Peyer's patch (tissue), 4 donors: ENCODE measurements around the gene CD247. TPM values are rescaled to one million over a fixed set of nuclear protein-coding genes. Genes with fewer than 3 reads are reported as not detected.

Experiments used
- DNase-seq, 3 donors: peaks; one replicate each; pipeline ENCODE4 v3.0.0-alpha.2; 2017 to 2019
- H3K27ac ChIP-seq, 4 donors: fragments of 200-600 bp; sonication (generic); one replicate each; pipeline ENCODE4 v1.5.1; 2016 to 2019
- H3K27me3 ChIP-seq, 2 donors: fragments of 200-600 bp; sonication (generic); one replicate each; pipeline ENCODE4 v1.5.1; 2019
- H3K36me3 ChIP-seq, 3 donors: fragments of 200-600 bp; sonication (generic); one replicate each; pipeline ENCODE4 v1.5.1; 2016 to 2019
- H3K4me1 ChIP-seq, 4 donors: fragments of 200-600 bp; sonication (generic); one replicate each; pipeline ENCODE4 v1.5.1; 2016 to 2019
- H3K4me3 ChIP-seq, 4 donors: fragments of 200-600 bp; sonication (generic); 1 replicate in 3 of 4; 2 replicates in 1 of 4; pipeline ENCODE4 v1.5.1; 2016 to 2019; ENCODE audit warnings: mild to moderate bottlenecking in 1 of 4
- H3K9me3 ChIP-seq, 4 donors: fragments of 200-600 bp; sonication (generic); one replicate each; pipeline ENCODE4 v1.5.1; 2016 to 2019; ENCODE audit warnings: mild to moderate bottlenecking in 1 of 4
- CTCF ChIP-seq, 6 experiments: fragments of 450-650 bp in 4 of 6; fragments of 200-600 bp in 2 of 6; sonication (generic) in 1 of 6; IDR thresholded peaks; one replicate each; pipeline ENCODE4 v1.5.1; 2017 to 2019; ENCODE audit warnings: antibody characterized with exemption in 6 of 6, mild to moderate bottlenecking in 3 of 6, moderate library complexity in 1 of 6
- POLR2A ChIP-seq, 2 donors: fragments of 450-650 bp; IDR thresholded peaks; one replicate each; pipeline ENCODE4 v1.5.1; 2017; ENCODE audit warnings: antibody characterized with exemption in 2 of 2, mild to moderate bottlenecking in 2 of 2, moderate library complexity in 2 of 2
- total RNA-seq, 4 donors: library from RNA; depleted of rRNA; stranded (reverse); fragments of >200 nt; gene quantifications; one replicate each; pipeline ENCODE4 v1.1.0, GENCODE V29; 2016

Gene CD247
- total RNA-seq, 4 donors from 2014 or later: 1.9 to 7.4 (median 3.9) TPM; not detected in 1

DNA sequence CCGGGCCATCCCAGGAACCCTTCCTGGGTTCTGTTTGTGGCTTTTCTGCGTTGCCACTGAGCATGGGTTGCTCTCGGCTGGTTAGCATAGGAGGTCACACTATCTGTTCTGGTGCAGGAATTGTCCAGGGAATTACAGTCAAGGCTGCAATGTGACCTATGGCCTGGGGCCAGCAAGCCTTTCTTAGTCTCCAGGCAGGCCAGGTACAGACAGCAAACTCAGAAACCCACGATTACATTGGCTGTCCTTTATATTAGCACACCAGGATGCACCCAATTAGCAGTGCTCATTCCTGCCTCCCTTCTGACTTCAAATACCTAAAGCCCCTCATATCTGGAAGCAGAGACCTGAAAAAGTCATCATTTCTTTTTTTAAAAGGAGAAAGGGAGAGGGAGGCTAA lies 55.2 kb downstream of the CD247 start:
- peak in 1 of 3 donors; percentile 26 for DNase-seq
- H3K4me1 ChIP-seq: no peaks in the 10 kb centered on the region
- no peak for TF ChIP-seq POLR2A (IDR thresholded peaks at IDR 0.05)
- TF ChIP-seq CTCF (IDR thresholded peaks at IDR 0.05): no peak
- H3K36me3 ChIP-seq: no peaks in the 10 kb centered on the region
- no peak overlapping the region for H3K4me3 ChIP-seq
- no peak overlapping the region for H3K27ac ChIP-seq
- H3K9me3 ChIP-seq: no peaks in the 10 kb centered on the region
- H3K27me3 ChIP-seq: no peaks in the 10 kb centered on the region

DNA sequence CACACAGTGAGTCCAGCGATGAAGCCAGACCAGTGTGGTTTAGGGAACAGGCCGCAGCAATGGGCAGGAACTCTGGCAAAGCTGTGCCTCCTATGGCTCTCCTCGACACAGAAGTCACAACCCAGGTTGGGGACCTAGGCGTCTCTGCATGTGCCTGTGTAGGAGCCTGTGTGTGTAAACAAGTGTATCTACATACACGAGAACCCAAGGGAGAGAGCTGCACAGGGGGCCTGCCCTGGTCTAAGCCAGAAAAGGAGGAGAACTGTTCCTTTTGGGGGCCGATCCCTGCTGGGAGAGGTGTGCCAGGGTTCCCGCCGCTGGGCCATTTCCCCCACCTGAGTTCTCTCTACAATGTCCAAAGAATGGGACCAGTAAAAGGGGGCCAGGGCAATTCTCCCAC lies 56.0 kb downstream of the CD247 start:
- Histone ChIP-seq H3K4me3 (no peak overlapping the region), H3K27me3 (no peaks in the 10 kb centered on the region), H3K27ac (no peak overlapping the region), H3K4me1 (no peaks in the 10 kb centered on the region), H3K9me3 (no peaks in the 10 kb centered on the region), H3K36me3 (no peaks in the 10 kb centered on the region)
- peak in 1 of 3 donors; percentile 41 for DNase-seq
- TF ChIP-seq POLR2A (IDR thresholded peaks at IDR 0.05): no peak
- TF ChIP-seq CTCF (IDR thresholded peaks at IDR 0.05): no peak

DNA sequence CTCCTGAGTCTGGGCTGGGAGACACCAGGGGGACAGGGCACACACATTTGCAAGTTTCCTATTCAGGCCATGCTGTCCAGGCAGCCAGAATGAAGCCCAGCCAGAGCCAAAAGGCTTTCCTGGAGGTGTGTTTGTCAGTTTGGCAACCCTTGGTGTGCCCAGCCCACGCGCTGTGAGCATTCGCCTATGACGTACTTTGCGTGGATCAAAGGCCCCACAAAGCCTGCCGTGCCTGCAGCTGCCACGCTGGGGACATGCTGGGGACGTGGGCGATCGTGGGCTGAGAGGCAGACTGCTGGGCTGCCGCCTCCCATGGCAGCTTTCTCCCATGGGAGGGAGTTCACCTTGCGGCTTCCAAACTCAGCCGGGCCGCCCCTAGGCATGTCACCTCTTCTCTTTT lies 57.5 kb downstream of the CD247 start:
- Histone ChIP-seq H3K27ac (no peak overlapping the region), H3K4me3 (no peak overlapping the region), H3K36me3 (no peaks in the 10 kb centered on the region), H3K9me3 (no peaks in the 10 kb centered on the region), H3K4me1 (peaks cover 0 to 4% (median 0%) of the 10 kb centered on the region in 4 donors), H3K27me3 (no peaks in the 10 kb centered on the region)
- DNase-seq: peak in 1 of 3 donors; percentile 48
- TF ChIP-seq POLR2A (IDR thresholded peaks at IDR 0.05) (no peak), CTCF (IDR thresholded peaks at IDR 0.05) (no peak)

GRCh38 chr1:167457936-167458584 lies 60.3 kb downstream of the CD247 start:
- Histone ChIP-seq H3K9me3 (no peaks in the 10 kb centered on the region), H3K27ac (no peak overlapping the region), H3K4me1 (peaks cover 0 to 7% (median 2%) of the 10 kb centered on the region in 4 donors), H3K27me3 (no peaks in the 10 kb centered on the region), H3K4me3 (no peak overlapping the region), H3K36me3 (no peaks in the 10 kb centered on the region)
- peak in 1 of 3 donors; percentile 35 for DNase-seq
- TF ChIP-seq CTCF (IDR thresholded peaks at IDR 0.05) (no peak), POLR2A (IDR thresholded peaks at IDR 0.05) (no peak)

- TF ChIP-seq POLR2A (IDR thresholded peaks at IDR 0.05) (no peak), CTCF (IDR thresholded peaks at IDR 0.05) (no peak)
- Histone ChIP-seq H3K27me3 (no peaks in the 10 kb centered on the region), H3K4me3 (no peak overlapping the region), H3K27ac (peak overlapping the region in 1 of 4 donors; percentile 46), H3K9me3 (no peaks in the 10 kb centered on the region), H3K4me1 (peaks cover 0 to 7% (median 2%) of the 10 kb centered on the region in 4 donors), H3K36me3 (no peaks in the 10 kb centered on the region)
- peak in 1 of 3 donors; percentile 38 for DNase-seq
Measured at GRCh38 chr1:167456926-167457325, 61.4 kb downstream of the CD247 start.
